GM23338 (cell line): ENCODE data around the gene RXRA. TPM values are rescaled to one million over a fixed set of nuclear protein-coding genes. Genes with fewer than 3 reads are reported as not detected.

Source experiments
- ATAC-seq: fragments of 200-7000 bp; cut with Tn5 transposase; 3 replicates; pipeline ENCODE4 v1.9.1; 2020
- DNase-seq: peaks from one replicate; pipeline ENCODE4 v3.0.0-alpha.2; 2015; ENCODE audit warnings: low spot score
- H2AFZ ChIP-seq: fragments of 200-600 bp; sonication (generic); 2 replicates; pipeline ENCODE4 v1.8.0; 2016; ENCODE audit warnings: antibody characterized with exemption, mild to moderate bottlenecking, moderate library complexity
- H3F3A ChIP-seq: fragments of 200-600 bp; sonication (generic); replicated peaks from 2 replicates; pipeline ENCODE4 v1.8.0; 2017; ENCODE audit warnings: antibody characterized with exemption, mixed run types, low read depth
- H3K27ac ChIP-seq: fragments of 200-600 bp; sonication (generic); 2 replicates; pipeline ENCODE4 v1.6.1; 2016; ENCODE audit warnings: low read depth
- H3K27me3 ChIP-seq: fragments of 200-600 bp; sonication (generic); 2 replicates; pipeline ENCODE4 v1.8.0; 2016; ENCODE audit warnings: mild to moderate bottlenecking, mixed run types, moderate library complexity; ENCODE audit not compliant: insufficient read depth
- H3K36me3 ChIP-seq: fragments of 200-600 bp; sonication (generic); 2 replicates; pipeline ENCODE4 v1.8.0; 2016; ENCODE audit warnings: mild to moderate bottlenecking; ENCODE audit not compliant: insufficient read depth
- H3K4me1 ChIP-seq: fragments of 200-600 bp; sonication (generic); 2 replicates; pipeline ENCODE4 v1.8.0; 2016; ENCODE audit warnings: mild to moderate bottlenecking, moderate library complexity; ENCODE audit not compliant: insufficient read depth
- H3K4me2 ChIP-seq: fragments of 200-600 bp; sonication (generic); 2 replicates; pipeline ENCODE4 v1.7.1; 2017; ENCODE audit warnings: mixed run types
- H3K4me3 ChIP-seq: fragments of 200-600 bp; sonication (generic); 2 replicates; pipeline ENCODE4 v1.6.1; 2016; ENCODE audit warnings: mixed run types
- H3K79me2 ChIP-seq: fragments of 200-600 bp; sonication (generic); replicated peaks from 2 replicates; pipeline ENCODE4 v1.8.0; 2017; ENCODE audit warnings: mild to moderate bottlenecking; ENCODE audit not compliant: insufficient read depth
- H3K9me2 ChIP-seq: fragments of 200-600 bp; sonication (generic); 2 replicates; pipeline ENCODE4 v1.8.0; 2017; ENCODE audit not compliant: insufficient read depth
- H4K20me1 ChIP-seq: fragments of 200-600 bp; sonication (generic); replicated peaks from 2 replicates; pipeline ENCODE4 v1.8.0; 2017; ENCODE audit warnings: mild to moderate bottlenecking; ENCODE audit not compliant: insufficient read depth
- H3K27ac Mint-ChIP-seq: 2 replicates; pipeline ENCODE4 v1.8.0; 2020; ENCODE audit warnings: inconsistent platforms, mild to moderate bottlenecking, moderate library complexity, mixed read lengths
- H3K27me3 Mint-ChIP-seq: 3 replicates; pipeline ENCODE4 v1.8.0; 2022; ENCODE audit warnings: low read depth, mild to moderate bottlenecking, moderate library complexity, mixed read lengths, inconsistent platforms; ENCODE audit not compliant: insufficient read depth, poor library complexity
- H3K36me3 Mint-ChIP-seq: 3 replicates; pipeline ENCODE4 v1.8.0; 2021; ENCODE audit warnings: low read depth, mild to moderate bottlenecking, inconsistent platforms, moderate library complexity, mixed read lengths
- H3K4me1 Mint-ChIP-seq: 3 replicates; pipeline ENCODE4 v1.8.0; 2020; ENCODE audit warnings: mild to moderate bottlenecking, inconsistent platforms, mixed read lengths
- H3K4me3 Mint-ChIP-seq: 3 replicates; pipeline ENCODE4 v1.8.0; 2021; ENCODE audit warnings: moderate library complexity, mild to moderate bottlenecking, inconsistent platforms, mixed read lengths
- H3K9me3 Mint-ChIP-seq: 3 replicates; pipeline ENCODE4 v1.8.0; 2020; ENCODE audit warnings: moderate library complexity, mild to moderate bottlenecking, inconsistent platforms, mixed read lengths
- CREB1 ChIP-seq: fragments of 250-450 bp; sonication (Bioruptor Pico); IDR thresholded peaks from 2 replicates; pipeline ENCODE4 v1.5.0; 2020; ENCODE audit warnings: low read depth, mild to moderate bottlenecking, moderate library complexity
- EZH2 ChIP-seq: fragments of 200-600 bp; sonication (generic); IDR thresholded peaks from one replicate; pipeline ENCODE4 v1.8.0; 2017; ENCODE audit warnings: antibody characterized with exemption, mild to moderate bottlenecking, low read depth; ENCODE audit not compliant: unreplicated experiment
- EZH2phosphoT487 ChIP-seq: fragments of 200-600 bp; sonication (generic); IDR thresholded peaks from one replicate; pipeline ENCODE4 v1.8.1; 2018; ENCODE audit warnings: antibody characterized with exemption; ENCODE audit not compliant: unreplicated experiment
- JUNB ChIP-seq: IDR thresholded peaks from one replicate; pipeline ENCODE4 v1.6.1; 2016; ENCODE audit warnings: antibody characterized with exemption; ENCODE audit not compliant: unreplicated experiment
- NANOG ChIP-seq: IDR thresholded peaks from 2 replicates; pipeline ENCODE4 v1.6.1; 2016; ENCODE audit warnings: antibody characterized with exemption, borderline replicate concordance
- POLR2AphosphoS5 ChIP-seq: IDR thresholded peaks from 2 replicates; pipeline ENCODE4 v1.6.1; 2016; ENCODE audit warnings: antibody characterized with exemption, low read depth
- STAT1 ChIP-seq: IDR thresholded peaks from one replicate; pipeline ENCODE4 v1.6.1; 2016; ENCODE audit warnings: antibody characterized with exemption; ENCODE audit not compliant: unreplicated experiment
- ZNF114 ChIP-seq: fragments of 250-450 bp; sonication (Bioruptor Pico); IDR thresholded peaks from 2 replicates; pipeline ENCODE4 v1.5.0; 2020; ENCODE audit warnings: mild to moderate bottlenecking, moderate library complexity
- ZNF331 ChIP-seq: fragments of 250-450 bp; sonication (Bioruptor Pico); IDR thresholded peaks from 2 replicates; pipeline ENCODE4 v1.5.0; 2020; ENCODE audit warnings: low read depth, mild to moderate bottlenecking, moderate library complexity
- polyA plus RNA-seq: library from polyadenylated mRNA; unstranded; fragments of >200 nt; fragmentation: Nextera tagmentation; extraction: Ambion mirVana; gene quantifications from 2 replicates; pipeline ENCODE4 v1.2.1, GENCODE V29; 2016
- total RNA-seq: library from RNA; depleted of rRNA; stranded (reverse); fragments of >200 nt; shearing (Covaris generic); gene quantifications from 2 replicates; pipeline ENCODE4 v1.2.3, GENCODE V29; 2014
- TF ChIP-seq, protein P1 (sequence below): IDR thresholded peaks from one replicate; pipeline ENCODE4 v1.6.1; 2018; ENCODE audit warnings: antibody characterized with exemption; ENCODE audit not compliant: unreplicated experiment
- TF ChIP-seq, protein P2 (sequence below), 2 experiments: fragments of 200-600 bp in 1 of 2; sonication (generic) in 1 of 2; conservative IDR thresholded peaks; 2 replicates each; pipeline versions ENCODE4 v1.5.1 to v1.6.1; 2016 to 2017; ENCODE audit warnings: antibody characterized with exemption in 2 of 2, low read depth in 2 of 2, mild to moderate bottlenecking in 2 of 2, moderate library complexity in 1 of 2
- TF ChIP-seq, protein P3 (sequence below): fragments of 250-450 bp; sonication (Bioruptor Pico); IDR thresholded peaks from 2 replicates; pipeline ENCODE4 v1.5.0; 2020; ENCODE audit warnings: mild to moderate bottlenecking, moderate library complexity

RXRA gene
- total and polyA plus RNA-seq, 2 experiments from 2014 or later, result 4.9 to 17.9 TPM

DNA sequence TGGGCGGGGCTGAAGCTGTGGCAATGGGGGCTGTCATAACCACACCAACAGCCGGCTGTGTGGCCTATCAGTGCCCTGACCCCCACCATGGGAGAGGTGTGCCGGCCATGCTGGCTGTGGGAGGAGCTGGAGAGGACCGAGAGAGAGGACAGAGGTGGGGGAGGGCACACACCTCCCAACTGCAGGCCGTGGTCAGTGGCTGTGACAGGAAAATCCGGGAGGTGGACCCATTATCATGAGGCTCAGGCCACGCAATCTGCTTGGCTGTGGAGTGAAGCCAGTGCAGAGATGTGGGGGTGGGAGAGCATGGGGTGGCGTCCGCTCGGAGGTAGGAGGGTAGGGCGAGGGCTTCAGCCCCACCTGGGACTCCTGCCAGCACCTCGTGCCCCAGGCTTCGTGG is 136.1 kb downstream of the RXRA start:
- Mint-ChIP-seq H3K27me3 (peaks cover 6% of the 10 kb centered on the region), H3K9me3 (no peaks in the 10 kb centered on the region), H3K27ac (no peak overlapping the region), H3K36me3 (no peaks in the 10 kb centered on the region), H3K4me1 (no peaks in the 10 kb centered on the region), H3K4me3 (no peak overlapping the region)
- Histone ChIP-seq H3K27me3 (no peaks in the 10 kb centered on the region), H3K9me2 (no peaks in the 10 kb centered on the region), H3F3A (no peaks in the 10 kb centered on the region), H4K20me1 (no peaks in the 10 kb centered on the region), H3K27ac (no peak overlapping the region), H3K79me2 (no peaks in the 10 kb centered on the region), H3K4me1 (no peaks in the 10 kb centered on the region), H3K4me3 (no peak overlapping the region), H3K4me2 (no peak overlapping the region), H3K36me3 (no peaks in the 10 kb centered on the region), H2AFZ (no peak overlapping the region)
- DNase-seq (no peak), ATAC-seq (no peak)
- TF ChIP-seq EZH2, result no peak

- Mint-ChIP-seq H3K9me3 (no peaks in the 10 kb centered on the region), H3K36me3 (no peaks in the 10 kb centered on the region), H3K27me3 (peaks cover 6% of the 10 kb centered on the region), H3K4me3 (no peak overlapping the region), H3K27ac (no peak overlapping the region), H3K4me1 (no peaks in the 10 kb centered on the region)
- DNase-seq (no peak), ATAC-seq (no peak)
- no peaks in the 10 kb centered on the region for H3K4me1 ChIP-seq
- H4K20me1 ChIP-seq, result no peaks in the 10 kb centered on the region
- no peaks in the 10 kb centered on the region for H3K9me2 ChIP-seq
- no peaks in the 10 kb centered on the region for H3F3A ChIP-seq
- H3K27me3 ChIP-seq, result no peaks in the 10 kb centered on the region
- H3K36me3 ChIP-seq, result no peaks in the 10 kb centered on the region
- no peak overlapping the region for H2AFZ ChIP-seq
- H3K27ac ChIP-seq, result no peak overlapping the region
- no peak overlapping the region for H3K4me2 ChIP-seq
- H3K79me2 ChIP-seq, result no peaks in the 10 kb centered on the region
- no peak overlapping the region for H3K4me3 ChIP-seq
- TF ChIP-seq, protein P1, sequence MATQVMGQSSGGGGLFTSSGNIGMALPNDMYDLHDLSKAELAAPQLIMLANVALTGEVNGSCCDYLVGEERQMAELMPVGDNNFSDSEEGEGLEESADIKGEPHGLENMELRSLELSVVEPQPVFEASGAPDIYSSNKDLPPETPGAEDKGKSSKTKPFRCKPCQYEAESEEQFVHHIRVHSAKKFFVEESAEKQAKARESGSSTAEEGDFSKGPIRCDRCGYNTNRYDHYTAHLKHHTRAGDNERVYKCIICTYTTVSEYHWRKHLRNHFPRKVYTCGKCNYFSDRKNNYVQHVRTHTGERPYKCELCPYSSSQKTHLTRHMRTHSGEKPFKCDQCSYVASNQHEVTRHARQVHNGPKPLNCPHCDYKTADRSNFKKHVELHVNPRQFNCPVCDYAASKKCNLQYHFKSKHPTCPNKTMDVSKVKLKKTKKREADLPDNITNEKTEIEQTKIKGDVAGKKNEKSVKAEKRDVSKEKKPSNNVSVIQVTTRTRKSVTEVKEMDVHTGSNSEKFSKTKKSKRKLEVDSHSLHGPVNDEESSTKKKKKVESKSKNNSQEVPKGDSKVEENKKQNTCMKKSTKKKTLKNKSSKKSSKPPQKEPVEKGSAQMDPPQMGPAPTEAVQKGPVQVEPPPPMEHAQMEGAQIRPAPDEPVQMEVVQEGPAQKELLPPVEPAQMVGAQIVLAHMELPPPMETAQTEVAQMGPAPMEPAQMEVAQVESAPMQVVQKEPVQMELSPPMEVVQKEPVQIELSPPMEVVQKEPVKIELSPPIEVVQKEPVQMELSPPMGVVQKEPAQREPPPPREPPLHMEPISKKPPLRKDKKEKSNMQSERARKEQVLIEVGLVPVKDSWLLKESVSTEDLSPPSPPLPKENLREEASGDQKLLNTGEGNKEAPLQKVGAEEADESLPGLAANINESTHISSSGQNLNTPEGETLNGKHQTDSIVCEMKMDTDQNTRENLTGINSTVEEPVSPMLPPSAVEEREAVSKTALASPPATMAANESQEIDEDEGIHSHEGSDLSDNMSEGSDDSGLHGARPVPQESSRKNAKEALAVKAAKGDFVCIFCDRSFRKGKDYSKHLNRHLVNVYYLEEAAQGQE, result no peak
- no peak for TF ChIP-seq ZNF331 (CRISPR knock-in tag)
- no peak for TF ChIP-seq ZNF114 (CRISPR knock-in tag)
- TF ChIP-seq POLR2AphosphoS5, result no peak
- TF ChIP-seq, protein P2, sequence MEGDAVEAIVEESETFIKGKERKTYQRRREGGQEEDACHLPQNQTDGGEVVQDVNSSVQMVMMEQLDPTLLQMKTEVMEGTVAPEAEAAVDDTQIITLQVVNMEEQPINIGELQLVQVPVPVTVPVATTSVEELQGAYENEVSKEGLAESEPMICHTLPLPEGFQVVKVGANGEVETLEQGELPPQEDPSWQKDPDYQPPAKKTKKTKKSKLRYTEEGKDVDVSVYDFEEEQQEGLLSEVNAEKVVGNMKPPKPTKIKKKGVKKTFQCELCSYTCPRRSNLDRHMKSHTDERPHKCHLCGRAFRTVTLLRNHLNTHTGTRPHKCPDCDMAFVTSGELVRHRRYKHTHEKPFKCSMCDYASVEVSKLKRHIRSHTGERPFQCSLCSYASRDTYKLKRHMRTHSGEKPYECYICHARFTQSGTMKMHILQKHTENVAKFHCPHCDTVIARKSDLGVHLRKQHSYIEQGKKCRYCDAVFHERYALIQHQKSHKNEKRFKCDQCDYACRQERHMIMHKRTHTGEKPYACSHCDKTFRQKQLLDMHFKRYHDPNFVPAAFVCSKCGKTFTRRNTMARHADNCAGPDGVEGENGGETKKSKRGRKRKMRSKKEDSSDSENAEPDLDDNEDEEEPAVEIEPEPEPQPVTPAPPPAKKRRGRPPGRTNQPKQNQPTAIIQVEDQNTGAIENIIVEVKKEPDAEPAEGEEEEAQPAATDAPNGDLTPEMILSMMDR (conservative IDR thresholded peaks at IDR 0.05; ENCODE audit: low read depth in 2 of 2), result no peak
- TF ChIP-seq CREB1 (CRISPR knock-in tag), result no peak
- no peak for TF ChIP-seq NANOG
- no peak for TF ChIP-seq STAT1
- TF ChIP-seq, protein P3, sequence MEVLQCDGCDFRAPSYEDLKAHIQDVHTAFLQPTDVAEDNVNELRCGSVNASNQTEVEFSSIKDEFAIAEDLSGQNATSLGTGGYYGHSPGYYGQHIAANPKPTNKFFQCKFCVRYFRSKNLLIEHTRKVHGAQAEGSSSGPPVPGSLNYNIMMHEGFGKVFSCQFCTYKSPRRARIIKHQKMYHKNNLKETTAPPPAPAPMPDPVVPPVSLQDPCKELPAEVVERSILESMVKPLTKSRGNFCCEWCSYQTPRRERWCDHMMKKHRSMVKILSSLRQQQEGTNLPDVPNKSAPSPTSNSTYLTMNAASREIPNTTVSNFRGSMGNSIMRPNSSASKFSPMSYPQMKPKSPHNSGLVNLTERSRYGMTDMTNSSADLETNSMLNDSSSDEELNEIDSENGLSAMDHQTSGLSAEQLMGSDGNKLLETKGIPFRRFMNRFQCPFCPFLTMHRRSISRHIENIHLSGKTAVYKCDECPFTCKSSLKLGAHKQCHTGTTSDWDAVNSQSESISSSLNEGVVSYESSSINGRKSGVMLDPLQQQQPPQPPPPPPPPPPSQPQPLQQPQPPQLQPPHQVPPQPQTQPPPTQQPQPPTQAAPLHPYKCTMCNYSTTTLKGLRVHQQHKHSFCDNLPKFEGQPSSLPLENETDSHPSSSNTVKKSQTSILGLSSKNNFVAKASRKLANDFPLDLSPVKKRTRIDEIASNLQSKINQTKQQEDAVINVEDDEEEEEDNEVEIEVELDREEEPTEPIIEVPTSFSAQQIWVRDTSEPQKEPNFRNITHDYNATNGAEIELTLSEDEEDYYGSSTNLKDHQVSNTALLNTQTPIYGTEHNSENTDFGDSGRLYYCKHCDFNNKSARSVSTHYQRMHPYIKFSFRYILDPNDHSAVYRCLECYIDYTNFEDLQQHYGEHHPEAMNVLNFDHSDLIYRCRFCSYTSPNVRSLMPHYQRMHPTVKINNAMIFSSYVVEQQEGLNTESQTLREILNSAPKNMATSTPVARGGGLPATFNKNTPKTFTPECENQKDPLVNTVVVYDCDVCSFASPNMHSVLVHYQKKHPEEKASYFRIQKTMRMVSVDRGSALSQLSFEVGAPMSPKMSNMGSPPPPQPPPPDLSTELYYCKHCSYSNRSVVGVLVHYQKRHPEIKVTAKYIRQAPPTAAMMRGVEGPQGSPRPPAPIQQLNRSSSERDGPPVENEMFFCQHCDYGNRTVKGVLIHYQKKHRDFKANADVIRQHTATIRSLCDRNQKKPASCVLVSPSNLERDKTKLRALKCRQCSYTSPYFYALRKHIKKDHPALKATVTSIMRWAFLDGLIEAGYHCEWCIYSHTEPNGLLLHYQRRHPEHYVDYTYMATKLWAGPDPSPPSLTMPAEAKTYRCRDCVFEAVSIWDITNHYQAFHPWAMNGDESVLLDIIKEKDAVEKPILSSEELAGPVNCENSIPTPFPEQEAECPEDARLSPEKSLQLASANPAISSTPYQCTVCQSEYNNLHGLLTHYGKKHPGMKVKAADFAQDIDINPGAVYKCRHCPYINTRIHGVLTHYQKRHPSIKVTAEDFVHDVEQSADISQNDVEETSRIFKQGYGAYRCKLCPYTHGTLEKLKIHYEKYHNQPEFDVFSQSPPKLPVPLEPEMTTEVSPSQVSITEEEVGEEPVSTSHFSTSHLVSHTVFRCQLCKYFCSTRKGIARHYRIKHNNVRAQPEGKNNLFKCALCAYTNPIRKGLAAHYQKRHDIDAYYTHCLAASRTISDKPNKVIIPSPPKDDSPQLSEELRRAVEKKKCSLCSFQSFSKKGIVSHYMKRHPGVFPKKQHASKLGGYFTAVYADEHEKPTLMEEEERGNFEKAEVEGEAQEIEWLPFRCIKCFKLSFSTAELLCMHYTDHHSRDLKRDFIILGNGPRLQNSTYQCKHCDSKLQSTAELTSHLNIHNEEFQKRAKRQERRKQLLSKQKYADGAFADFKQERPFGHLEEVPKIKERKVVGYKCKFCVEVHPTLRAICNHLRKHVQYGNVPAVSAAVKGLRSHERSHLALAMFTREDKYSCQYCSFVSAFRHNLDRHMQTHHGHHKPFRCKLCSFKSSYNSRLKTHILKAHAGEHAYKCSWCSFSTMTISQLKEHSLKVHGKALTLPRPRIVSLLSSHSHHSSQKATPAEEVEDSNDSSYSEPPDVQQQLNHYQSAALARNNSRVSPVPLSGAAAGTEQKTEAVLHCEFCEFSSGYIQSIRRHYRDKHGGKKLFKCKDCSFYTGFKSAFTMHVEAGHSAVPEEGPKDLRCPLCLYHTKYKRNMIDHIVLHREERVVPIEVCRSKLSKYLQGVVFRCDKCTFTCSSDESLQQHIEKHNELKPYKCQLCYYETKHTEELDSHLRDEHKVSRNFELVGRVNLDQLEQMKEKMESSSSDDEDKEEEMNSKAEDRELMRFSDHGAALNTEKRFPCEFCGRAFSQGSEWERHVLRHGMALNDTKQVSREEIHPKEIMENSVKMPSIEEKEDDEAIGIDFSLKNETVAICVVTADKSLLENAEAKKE (CRISPR knock-in tag), result no peak
- no peak for TF ChIP-seq EZH2phosphoT487
- TF ChIP-seq JUNB, result no peak
- TF ChIP-seq EZH2, result no peak
Observed at GRCh38 chr9:134463280-134463679, 137.0 kb downstream of the RXRA start.
